GM18951 (cell line): ENCODE results near the gene UIMC1.
"Not testable (repeated sequence)": the region's sequence is repeated elsewhere in the genome, so short reads cannot be mapped to it uniquely, and the experiment has no call there.

Source experiments
- POLR2A ChIP-seq: IDR thresholded peaks from 4 replicates; pipeline ENCODE4 v1.6.1; 2011; ENCODE audit warnings: mild to moderate bottlenecking; ENCODE audit not compliant: insufficient read length, insufficient read depth; ENCODE audit errors: extremely low read depth
- in situ Hi-C: fragments of 300-500 bp; cut with MboI; formaldehyde crosslinking; loops from one replicate; pipeline ENCODE4 v1.12.0; 2022; ENCODE audit warnings: low sequenced_read_pairs, mixed read lengths, inconsistent platforms; ENCODE audit not compliant: unreplicated experiment

Gene UIMC1

GRCh38 chr5:176878463-176878862, 128.1 kb downstream of the UIMC1 start:
- in situ Hi-C loops = no loop called here
- no peak for TF ChIP-seq POLR2A

DNA sequence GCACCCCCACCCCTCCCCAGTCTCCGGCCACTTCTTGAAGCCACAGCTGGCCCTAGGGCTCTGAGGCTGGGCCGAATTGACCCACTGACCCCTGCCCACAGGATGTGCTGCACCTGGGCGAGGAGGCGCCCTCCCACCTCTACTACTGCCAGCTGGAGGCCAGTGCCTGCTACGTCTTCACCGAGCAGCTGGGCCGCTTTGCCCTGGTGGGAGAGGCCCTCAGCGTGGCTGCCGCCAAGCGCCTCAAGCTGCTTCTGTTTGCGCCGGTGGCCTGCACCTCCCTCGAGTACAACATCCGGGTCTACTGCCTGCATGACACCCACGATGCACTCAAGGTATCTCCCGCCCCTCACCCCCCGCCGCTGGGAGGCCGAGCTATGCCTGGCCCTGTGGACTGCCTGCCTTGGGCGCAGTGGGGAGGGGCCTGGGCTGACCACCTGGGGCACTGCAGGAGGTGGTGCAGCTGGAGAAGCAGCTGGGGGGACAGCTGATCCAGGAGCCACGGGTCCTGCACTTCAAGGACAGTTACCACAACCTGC, 128.7 kb downstream of the UIMC1 start:
- TF ChIP-seq POLR2A = no peak
- in situ Hi-C loops = no loop called here

DNA sequence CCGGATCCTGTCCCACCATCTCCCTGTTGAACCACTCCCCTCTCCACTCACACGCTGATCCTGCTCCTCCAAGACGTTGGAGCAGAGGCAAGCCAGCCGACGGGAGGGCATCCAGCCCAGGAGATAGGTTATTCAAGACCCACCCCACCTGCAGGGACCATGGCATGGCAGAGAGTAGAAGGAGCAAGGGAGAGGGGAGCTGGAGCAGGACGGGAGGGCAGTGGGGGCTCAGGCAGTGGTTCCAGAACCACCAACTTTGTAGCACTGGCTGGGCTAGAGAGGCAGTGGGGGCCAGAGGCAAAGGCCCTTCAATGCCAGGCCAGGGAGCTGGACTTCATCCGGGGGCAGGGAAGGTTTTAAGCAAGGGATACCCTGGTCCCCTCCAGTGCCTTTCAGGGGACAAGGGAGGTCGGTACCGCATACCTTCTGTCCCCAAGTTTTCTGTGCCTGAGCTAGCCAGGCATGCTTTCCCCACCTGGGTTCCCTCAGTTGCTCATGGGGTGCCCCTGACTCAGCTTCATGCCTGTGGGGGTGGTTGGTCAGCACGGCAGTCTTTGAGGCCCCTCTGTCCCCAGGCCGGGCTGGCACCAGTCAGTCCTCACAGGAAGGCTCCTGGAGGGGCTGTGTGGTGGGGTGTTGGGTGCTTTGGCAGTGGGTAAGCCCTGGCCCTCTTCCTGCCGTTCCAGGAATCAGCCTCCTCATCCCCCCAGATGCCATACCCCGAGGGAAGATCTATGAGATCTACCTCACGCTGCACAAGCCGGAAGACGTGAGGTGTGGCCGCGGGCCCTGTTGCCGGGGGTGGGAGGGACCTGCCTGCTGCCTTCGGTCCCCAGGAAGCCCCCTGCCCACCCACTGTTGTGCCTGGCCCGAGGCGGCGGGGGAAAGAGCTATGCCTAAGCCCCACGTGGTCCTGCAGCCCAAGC, 129.8 kb downstream of the UIMC1 start:
- no peak for TF ChIP-seq POLR2A
- in situ Hi-C loops = no loop called here

DNA sequence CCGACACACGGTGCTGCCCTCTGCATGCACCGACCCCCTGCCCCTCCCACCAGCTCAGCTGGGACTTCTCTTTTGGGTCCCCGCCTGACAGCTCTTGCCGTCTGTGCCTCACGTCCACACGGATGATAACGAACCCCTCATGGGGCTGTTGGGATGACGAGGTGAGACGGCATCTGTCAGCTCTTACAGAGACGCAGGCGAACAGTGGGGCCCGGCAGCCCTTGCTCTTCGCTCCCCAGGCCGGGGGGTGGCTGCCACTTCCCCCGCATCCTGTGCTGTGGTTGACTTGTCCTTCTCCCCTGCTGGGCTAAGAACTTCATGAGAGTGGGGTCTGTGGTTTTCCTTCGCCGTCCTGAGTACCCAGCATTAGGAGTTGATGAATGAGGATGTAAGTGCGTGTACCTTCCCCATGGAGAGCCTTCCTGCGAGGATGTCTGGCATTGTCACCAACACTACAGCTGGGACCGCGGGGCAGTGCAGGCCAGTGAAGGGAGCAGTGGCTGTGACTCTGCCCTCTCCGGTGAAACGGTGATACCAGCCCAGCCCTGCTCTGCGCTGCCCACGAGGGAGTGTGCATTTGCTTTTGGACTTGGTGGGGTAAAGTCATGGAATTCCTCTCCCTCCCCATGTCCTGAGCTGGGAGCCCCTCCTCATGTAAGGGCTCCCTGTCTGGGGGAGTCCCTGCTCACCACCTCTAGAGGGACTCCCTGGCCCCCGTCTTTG, 130.6 kb downstream of the UIMC1 start:
- in situ Hi-C loops = no loop called here

DNA sequence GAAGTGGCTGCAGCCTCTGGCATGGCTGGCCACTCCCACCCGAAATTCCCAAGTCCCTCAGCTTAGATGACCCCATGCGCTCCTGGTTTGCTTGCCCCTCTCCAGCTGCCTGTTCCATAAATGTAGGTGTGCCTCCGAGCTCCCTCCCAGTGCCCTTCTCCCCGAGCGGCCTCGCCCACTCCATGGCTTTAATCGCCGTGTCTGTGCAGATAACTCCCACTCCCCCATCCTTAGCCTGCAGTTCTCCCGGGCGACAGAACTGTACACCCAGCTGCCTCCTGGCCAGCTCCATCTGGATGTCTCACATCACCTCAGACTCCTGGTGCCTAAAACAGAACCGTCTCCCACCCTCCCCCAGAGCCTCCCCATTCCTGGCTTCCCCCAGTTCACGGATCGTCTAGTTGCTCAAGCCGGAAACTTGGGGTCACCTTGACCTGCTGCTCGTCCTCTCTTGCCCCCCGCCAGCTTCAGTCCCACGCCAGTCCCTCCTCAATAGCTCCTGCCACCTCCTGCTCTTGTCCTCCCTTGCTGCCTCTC, 131.5 kb downstream of the UIMC1 start:
- in situ Hi-C loops = no loop called here
- TF ChIP-seq POLR2A = no peak

More for the DNA sequence above, 130.6 kb downstream of the UIMC1 start:
- no peak for TF ChIP-seq POLR2A

DNA sequence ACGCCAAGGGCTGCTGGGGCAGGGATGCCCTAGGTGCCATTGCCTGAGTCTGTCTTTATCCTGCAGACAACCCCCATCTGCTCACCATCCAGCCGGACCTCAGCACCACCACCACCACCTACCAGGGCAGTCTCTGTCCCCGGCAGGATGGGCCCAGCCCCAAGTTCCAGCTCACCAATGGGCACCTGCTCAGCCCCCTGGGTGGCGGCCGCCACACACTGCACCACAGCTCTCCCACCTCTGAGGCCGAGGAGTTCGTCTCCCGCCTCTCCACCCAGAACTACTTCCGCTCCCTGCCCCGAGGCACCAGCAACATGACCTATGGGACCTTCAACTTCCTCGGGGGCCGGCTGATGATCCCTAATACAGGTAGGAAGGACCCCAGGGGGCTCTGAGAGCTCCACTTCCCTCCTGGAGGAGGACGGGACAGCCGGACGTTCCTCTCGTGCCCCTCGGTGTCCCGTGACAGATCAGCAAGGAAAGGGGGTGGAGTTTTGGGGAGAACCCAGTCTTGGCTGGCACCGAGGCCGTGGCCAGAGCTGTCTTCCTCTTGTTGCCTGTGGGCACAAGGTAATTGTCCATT, 132.3 kb downstream of the UIMC1 start:
- in situ Hi-C loops = no loop called here
- TF ChIP-seq POLR2A = no peak

DNA sequence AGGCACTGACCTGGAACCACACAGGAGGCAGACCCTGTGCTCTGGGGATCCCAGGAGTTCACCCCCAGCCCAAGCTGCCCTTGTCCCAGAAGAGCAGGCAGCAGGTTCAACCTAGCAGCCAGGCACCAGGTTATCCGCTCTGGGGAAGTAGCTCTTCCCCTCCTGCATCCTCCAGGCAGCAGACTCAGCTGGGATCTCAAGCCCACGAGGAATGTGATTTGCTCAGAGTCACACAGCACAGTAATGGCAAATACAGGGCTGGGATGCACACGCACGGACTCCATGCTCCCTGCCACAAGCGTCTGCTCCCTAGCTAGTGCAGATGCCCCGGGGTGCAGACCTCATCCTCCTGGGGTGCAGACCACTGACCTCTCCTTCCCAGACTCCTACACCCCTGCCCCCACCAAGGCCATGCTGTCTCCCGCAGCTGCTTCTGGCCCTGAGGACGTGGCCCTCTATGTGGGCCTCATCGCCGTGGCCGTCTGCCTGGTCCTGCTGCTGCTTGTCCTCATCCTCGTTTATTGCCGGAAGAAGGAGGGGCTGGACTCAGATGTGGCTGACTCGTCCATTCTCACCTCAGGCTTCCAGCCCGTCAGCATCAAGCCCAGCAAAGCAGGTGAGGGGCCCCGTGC, 132.9 kb downstream of the UIMC1 start:
- in situ Hi-C loops = no loop called here
- no peak for TF ChIP-seq POLR2A

DNA sequence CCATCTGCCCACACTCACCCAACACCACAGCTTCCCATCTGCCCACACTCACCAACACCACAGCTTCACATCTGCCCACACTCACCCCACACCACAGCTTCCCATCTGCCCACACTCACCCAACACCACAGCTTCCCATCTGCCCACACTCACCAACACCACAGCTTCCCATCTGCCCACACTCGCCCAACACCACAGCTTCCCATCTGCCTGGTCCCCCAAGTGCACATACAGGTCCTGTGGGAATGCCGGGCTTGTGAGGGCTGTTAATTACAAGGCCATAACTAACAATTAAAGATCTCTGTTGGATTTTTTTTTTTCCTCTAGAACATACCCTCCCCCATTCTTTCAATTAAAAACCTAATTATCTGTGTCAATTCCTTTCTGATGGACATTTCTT, 133.6 kb downstream of the UIMC1 start:
- in situ Hi-C loops = not testable (repeated sequence)

DNA sequence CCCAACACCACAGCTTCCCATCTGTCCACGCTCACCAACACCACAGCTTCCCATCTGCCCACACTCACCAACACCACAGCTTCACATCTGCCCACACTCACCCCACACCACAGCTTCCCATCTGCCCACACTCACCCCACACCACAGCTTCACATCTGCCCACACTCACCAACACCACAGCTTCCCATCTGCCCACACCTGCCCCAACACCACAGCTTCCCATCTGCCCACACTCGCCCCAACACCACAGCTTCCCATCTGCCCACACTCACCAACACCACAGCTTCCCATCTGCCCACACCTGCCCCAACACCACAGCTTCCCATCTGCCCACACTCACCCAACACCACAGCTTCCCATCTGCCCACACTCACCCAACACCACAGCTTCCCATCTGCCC, 134.0 kb downstream of the UIMC1 start:
- in situ Hi-C loops = not testable (repeated sequence)

DNA sequence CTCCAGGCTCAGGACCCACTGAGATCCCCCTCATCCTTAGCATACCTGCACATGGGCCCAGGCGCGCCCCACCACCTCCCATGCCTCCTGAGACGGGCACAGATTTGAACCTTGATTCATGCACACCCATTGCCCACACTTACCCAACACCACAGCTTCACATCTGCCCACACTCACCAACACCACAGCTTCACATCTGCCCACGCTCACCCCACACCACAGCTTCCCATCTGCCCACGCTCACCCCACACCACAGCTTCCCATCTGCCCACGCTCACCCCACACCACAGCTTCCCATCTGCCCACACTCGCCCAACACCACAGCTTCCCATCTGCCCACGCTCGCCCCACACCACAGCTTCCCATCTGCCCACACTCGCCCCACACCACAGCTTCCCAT, 135.9 kb downstream of the UIMC1 start:
- in situ Hi-C loops = not testable (repeated sequence)

DNA sequence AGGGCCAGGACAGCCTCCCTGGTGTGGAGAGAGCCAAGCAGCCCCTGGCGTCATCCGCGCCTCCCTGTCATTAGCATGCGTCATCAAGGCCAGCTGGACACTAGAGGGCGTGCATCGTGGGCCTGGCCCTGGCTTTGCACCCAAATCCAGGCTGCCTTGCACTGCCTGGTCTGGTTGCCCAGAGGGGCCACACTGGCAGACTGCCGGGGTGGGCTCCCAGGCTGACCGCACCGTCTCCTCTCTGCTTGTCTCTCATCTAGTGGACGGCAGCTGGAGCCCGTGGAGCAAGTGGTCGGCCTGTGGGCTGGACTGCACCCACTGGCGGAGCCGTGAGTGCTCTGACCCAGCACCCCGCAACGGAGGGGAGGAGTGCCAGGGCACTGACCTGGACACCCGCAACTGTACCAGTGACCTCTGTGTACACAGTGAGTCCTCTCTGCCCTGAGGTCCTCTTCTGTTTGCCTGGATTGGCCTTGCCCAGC, 136.4 kb downstream of the UIMC1 start:
- in situ Hi-C loops = no loop called here
- no peak for TF ChIP-seq POLR2A

GRCh38 chr5:176869501-176870109, 137.0 kb downstream of the UIMC1 start:
- no peak for TF ChIP-seq POLR2A
- in situ Hi-C loops = no loop called here

- in situ Hi-C loops = no loop called here
- TF ChIP-seq POLR2A = no peak
These were observed 137.8 kb downstream of the UIMC1 start for GRCh38 chr5:176868731-176869130.

DNA sequence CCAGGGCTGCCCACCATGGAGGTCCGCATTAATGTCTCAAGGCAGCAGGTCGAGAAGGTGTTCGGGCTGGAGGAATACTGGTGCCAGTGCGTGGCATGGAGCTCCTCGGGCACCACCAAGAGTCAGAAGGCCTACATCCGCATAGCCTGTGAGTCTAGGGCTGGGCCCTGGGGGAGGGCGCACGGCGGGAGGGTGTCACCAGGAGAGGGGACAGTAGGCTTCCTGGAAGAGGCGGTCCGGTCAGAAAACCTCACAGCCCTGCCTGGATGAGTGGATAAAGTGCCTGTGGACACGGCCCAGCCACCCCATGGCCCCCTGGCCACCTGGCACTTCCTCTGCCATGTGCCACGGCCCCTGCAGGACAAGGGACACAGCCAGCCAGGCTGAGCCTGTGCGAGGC, 138.5 kb downstream of the UIMC1 start:
- TF ChIP-seq POLR2A = no peak
- in situ Hi-C loops = no loop called here
